HUES48 (cell line): ENCODE data around the gene SH3TC2.

Experiments
- H3K27ac ChIP-seq: one replicate; pipeline ENCODE4 v1.7.0; 2013; ENCODE audit warnings: low read depth, low read length, inconsistent platforms
- H3K27me3 ChIP-seq: 2 replicates; pipeline ENCODE4 v1.6.1; 2013; ENCODE audit warnings: mild to moderate bottlenecking, low read length; ENCODE audit not compliant: control insufficient read depth, insufficient read depth
- H3K36me3 ChIP-seq: 2 replicates; pipeline ENCODE4 v1.6.1; 2013; ENCODE audit warnings: low read length; ENCODE audit not compliant: control insufficient read depth, insufficient read depth
- H3K4me1 ChIP-seq: 2 replicates; pipeline ENCODE4 v1.6.1; 2013; ENCODE audit warnings: mild to moderate bottlenecking, low read length; ENCODE audit not compliant: control insufficient read depth, insufficient read depth
- H3K4me3 ChIP-seq: 2 replicates; pipeline ENCODE4 v1.5.1; 2013; ENCODE audit warnings: mild to moderate bottlenecking, low read depth, low read length
- H3K9ac ChIP-seq: 2 replicates; pipeline ENCODE4 v1.6.1; 2013; ENCODE audit warnings: mild to moderate bottlenecking, low read depth, low read length, moderate library complexity
- H3K9me3 ChIP-seq: 2 replicates; pipeline ENCODE4 v1.6.1; 2013; ENCODE audit warnings: low read length; ENCODE audit not compliant: control insufficient read depth, insufficient read depth

SH3TC2 gene

DNA sequence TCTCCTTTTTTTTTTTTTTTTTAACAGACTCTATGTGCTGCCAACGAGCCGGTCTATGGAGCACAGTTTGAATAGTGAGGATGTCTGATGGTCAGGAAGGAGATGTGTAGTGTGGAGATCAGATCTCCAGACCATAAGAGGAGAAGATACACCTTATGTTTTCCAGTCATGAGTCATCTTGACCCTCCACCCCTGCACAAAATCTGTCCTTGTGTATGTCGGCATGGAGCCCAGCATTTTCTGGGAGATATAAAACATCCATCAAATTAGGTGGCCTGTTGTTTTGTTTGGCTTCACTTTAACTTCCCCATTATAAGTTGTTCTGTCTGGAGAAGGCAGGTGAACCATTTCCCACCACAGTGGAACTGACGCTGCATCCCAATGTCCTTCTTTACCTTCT lies 19.2 kb downstream of the SH3TC2 start:
- Histone ChIP-seq H3K4me3 (no peak overlapping the region), H3K9me3 (no peaks in the 10 kb centered on the region), H3K4me1 (no peaks in the 10 kb centered on the region), H3K36me3 (no peaks in the 10 kb centered on the region), H3K27ac (no peak overlapping the region), H3K27me3 (no peaks in the 10 kb centered on the region), H3K9ac (no peak overlapping the region)

DNA sequence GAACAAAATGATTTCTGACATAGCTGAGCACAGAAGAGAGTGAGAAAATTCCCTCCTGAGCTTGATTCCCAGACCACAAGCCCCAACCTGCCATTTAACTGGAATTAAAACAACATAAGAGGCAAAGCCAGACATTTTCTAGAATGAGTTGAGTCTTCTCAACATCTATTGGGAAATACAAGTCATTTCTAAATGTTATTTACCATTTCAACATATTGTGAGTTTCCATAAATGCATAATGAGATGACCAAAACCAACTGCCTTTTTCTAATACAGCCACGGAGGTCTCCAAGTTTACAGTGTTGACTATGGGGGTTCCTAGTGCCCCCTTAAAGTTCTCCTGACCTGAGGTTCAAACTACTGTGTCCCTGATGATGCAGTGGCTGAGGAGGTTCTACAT lies 20.0 kb downstream of the SH3TC2 start:
- Histone ChIP-seq H3K27me3 (no peaks in the 10 kb centered on the region), H3K27ac (no peak overlapping the region), H3K9me3 (no peaks in the 10 kb centered on the region), H3K4me3 (no peak overlapping the region), H3K9ac (no peak overlapping the region), H3K36me3 (no peaks in the 10 kb centered on the region), H3K4me1 (no peaks in the 10 kb centered on the region)

DNA sequence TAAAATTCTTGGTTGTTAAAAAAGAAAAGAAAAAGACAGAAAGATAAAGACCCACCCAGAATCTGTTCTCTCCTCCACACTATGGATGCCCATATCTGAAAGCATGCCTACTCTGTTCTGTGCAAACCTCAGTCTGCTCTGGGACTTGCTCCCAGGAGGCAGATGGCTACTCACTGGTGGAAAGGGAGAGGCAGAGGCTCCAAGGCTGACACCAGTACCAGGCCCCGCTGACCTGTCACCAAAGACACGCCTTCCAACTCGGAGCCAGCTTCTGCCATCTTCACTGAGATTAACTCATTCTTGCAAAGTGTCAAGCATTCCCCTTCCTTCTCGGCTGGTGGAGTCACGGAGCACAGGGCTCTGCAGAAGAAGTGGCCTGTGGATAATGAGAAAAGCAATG lies 21.6 kb downstream of the SH3TC2 start:
- Histone ChIP-seq H3K27ac (no peak overlapping the region), H3K9me3 (no peaks in the 10 kb centered on the region), H3K4me3 (no peak overlapping the region), H3K4me1 (no peaks in the 10 kb centered on the region), H3K9ac (no peak overlapping the region), H3K36me3 (no peaks in the 10 kb centered on the region), H3K27me3 (no peaks in the 10 kb centered on the region)

DNA sequence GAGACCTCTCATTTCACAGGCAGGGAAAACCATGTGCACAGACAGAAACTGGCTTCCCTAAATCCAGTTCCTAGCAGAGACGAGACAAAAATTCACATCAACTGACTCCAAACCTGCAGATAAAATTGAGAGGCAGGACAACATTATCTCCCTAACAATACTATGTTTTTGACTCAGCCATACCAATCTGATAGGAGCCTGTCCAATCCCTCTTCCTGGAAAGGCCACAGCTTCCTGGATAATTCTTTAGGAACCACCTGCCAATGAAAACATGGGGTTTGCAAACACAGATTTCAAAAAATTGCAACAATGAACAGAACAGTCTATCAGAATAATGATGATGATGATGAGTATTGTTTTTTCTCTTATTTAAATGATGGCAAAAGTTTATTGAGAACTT lies 22.4 kb downstream of the SH3TC2 start:
- H3K36me3 ChIP-seq, result no peaks in the 10 kb centered on the region
- H3K27me3 ChIP-seq, result no peaks in the 10 kb centered on the region
- H3K9me3 ChIP-seq, result no peaks in the 10 kb centered on the region
- no peak overlapping the region for H3K9ac ChIP-seq
- H3K27ac ChIP-seq, result no peak overlapping the region
- H3K4me1 ChIP-seq, result no peaks in the 10 kb centered on the region
- H3K4me3 ChIP-seq, result no peak overlapping the region

- no peak overlapping the region for H3K4me3 ChIP-seq
- no peaks in the 10 kb centered on the region for H3K4me1 ChIP-seq
- H3K27ac ChIP-seq, result no peak overlapping the region
- H3K9ac ChIP-seq, result no peak overlapping the region
- no peaks in the 10 kb centered on the region for H3K36me3 ChIP-seq
- no peaks in the 10 kb centered on the region for H3K27me3 ChIP-seq
- no peaks in the 10 kb centered on the region for H3K9me3 ChIP-seq
Observed at GRCh38 chr5:149039506-149039905, 23.4 kb downstream of the SH3TC2 start.

DNA sequence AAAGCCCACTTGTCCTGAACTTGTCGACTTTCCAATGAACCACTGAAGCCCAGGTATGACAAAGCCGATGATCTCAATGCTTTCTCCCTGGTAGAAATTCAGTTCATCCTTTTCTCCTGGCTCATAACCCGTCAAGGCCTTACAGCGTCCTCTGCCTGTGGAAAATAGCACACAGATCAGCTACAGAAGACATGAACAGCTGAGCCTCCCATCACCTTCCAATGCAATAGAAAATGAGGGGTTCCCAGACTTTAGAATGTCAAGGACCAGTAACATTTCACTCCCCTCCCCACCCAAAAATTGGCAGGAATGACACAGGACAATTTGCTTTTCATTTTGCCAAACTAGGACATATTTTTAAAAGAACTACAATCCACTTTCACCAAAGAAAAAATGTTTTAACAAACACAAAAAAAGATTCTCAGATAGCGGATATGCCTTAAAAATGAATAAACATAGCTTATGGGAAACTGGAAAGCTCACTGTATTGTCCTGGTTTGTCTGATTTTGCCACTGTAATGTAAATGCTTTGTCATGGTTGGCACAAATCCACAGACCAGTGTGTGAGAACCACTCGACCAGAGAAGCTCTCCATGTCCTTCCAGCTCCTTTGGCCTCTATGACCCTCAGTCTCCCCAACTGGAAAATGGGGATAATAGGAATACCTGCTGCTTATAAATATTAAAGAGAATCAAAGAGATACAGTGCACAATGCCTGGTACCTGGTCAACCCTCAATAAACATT lies 24.4 kb downstream of the SH3TC2 start:
- no peaks in the 10 kb centered on the region for H3K9me3 ChIP-seq
- H3K9ac ChIP-seq, result no peak overlapping the region
- H3K27ac ChIP-seq, result no peak overlapping the region

DNA sequence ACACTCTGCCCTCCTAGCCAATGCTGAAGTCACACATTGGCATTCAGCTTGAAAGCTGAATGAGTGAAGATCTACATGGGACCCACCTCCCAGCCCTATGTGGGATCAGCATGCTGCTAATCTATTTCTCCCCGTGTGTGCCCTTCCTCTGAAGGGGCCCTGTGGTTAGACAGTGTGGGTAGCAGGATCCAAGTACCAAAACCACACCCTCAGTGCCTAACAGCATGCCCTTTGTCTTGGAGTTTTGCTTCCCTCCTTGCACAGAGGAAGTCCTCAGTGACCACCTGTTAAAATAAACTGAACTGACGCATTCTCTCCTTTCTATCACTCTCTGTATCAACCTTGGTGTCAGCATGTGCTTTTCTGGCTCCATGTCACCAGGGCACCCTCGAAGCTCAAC lies 25.0 kb downstream of the SH3TC2 start:
- H3K4me1 ChIP-seq, result no peaks in the 10 kb centered on the region
- no peak overlapping the region for H3K4me3 ChIP-seq
- no peak overlapping the region for H3K9ac ChIP-seq
- H3K27me3 ChIP-seq, result no peaks in the 10 kb centered on the region
- H3K27ac ChIP-seq, result no peak overlapping the region
- no peaks in the 10 kb centered on the region for H3K36me3 ChIP-seq
- H3K9me3 ChIP-seq, result no peaks in the 10 kb centered on the region

More for the DNA sequence above, 24.4 kb downstream of the SH3TC2 start:
- H3K36me3 ChIP-seq, result no peaks in the 10 kb centered on the region
- no peaks in the 10 kb centered on the region for H3K4me1 ChIP-seq
- no peak overlapping the region for H3K4me3 ChIP-seq
- no peaks in the 10 kb centered on the region for H3K27me3 ChIP-seq

DNA sequence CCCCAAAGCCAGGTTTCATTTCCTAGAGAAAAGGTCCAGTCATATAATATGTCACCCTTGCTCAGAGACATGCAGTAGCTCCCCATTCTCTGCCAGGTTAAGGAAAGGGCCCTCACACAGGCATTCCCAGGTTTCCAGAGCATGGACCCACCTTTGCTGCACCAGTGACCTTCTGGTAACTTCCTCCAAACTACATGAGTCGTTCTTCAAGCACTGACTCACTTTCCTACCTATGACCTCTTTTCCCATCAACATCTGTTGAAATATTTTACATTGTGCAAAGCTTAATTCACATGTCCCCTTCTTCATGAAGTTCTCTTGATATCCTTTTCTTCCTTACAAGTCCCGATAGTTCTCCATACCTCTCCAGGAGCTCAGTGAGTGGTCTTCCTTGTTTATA lies 25.9 kb downstream of the SH3TC2 start:
- H3K27me3 ChIP-seq, result no peaks in the 10 kb centered on the region
- H3K9ac ChIP-seq, result no peak overlapping the region
- H3K27ac ChIP-seq, result no peak overlapping the region
- no peaks in the 10 kb centered on the region for H3K36me3 ChIP-seq
- no peak overlapping the region for H3K4me3 ChIP-seq
- H3K9me3 ChIP-seq, result no peaks in the 10 kb centered on the region
- no peaks in the 10 kb centered on the region for H3K4me1 ChIP-seq

GRCh38 chr5:149036168-149036567 lies 26.7 kb downstream of the SH3TC2 start:
- no peak overlapping the region for H3K9ac ChIP-seq
- H3K36me3 ChIP-seq, result no peaks in the 10 kb centered on the region
- H3K9me3 ChIP-seq, result no peaks in the 10 kb centered on the region
- no peak overlapping the region for H3K4me3 ChIP-seq
- no peaks in the 10 kb centered on the region for H3K27me3 ChIP-seq
- no peaks in the 10 kb centered on the region for H3K4me1 ChIP-seq
- no peak overlapping the region for H3K27ac ChIP-seq

GRCh38 chr5:149035372-149035790 lies 27.5 kb downstream of the SH3TC2 start:
- H3K27me3 ChIP-seq, result no peaks in the 10 kb centered on the region
- no peak overlapping the region for H3K27ac ChIP-seq
- no peak overlapping the region for H3K9ac ChIP-seq
- H3K4me1 ChIP-seq, result no peaks in the 10 kb centered on the region
- no peaks in the 10 kb centered on the region for H3K36me3 ChIP-seq
- no peak overlapping the region for H3K4me3 ChIP-seq
- no peaks in the 10 kb centered on the region for H3K9me3 ChIP-seq

DNA sequence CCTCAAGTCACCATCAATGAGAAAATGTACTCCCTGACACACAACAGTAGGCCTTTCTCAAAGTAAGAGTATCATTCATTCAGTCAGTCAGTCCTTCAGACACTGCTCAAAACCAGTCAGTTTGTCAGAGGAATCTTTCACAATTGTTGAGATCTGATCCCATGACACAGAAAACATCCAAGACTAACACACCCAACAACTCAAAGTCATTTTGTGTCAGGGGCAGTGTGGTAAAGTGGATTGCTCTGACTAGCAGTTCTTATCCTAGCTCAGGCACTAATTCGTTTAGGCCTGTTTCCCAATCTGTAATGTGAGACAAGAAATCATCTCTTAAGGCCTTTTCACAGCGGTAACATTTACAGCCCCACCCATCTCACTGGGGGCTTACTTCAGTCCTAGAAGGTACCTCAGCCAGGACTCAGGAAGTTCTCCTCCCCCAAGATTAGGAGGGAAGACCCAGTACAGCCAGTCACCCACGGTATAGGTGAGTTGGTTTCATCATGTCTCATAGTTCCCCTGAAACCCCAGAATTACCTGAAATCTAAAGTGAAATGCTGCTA lies 31.9 kb downstream of the SH3TC2 start:
- no peak overlapping the region for H3K4me3 ChIP-seq
- no peaks in the 10 kb centered on the region for H3K36me3 ChIP-seq
- H3K27ac ChIP-seq, result no peak overlapping the region
- H3K4me1 ChIP-seq, result no peaks in the 10 kb centered on the region
- H3K9ac ChIP-seq, result no peak overlapping the region
- H3K9me3 ChIP-seq, result no peaks in the 10 kb centered on the region
- no peaks in the 10 kb centered on the region for H3K27me3 ChIP-seq
